Nephron progenitor cell (in vitro differentiated cells): ENCODE measurements around the gene FAM234B.

Experiments
- DNase-seq: peaks from one replicate; pipeline ENCODE4 v3.0.0; 2021
- H3K27ac Mint-ChIP-seq: 2 replicates; pipeline ENCODE4 v1.8.0; 2021; ENCODE audit warnings: mild to moderate bottlenecking, moderate library complexity, mixed read lengths
- H3K27me3 Mint-ChIP-seq: 2 replicates; pipeline ENCODE4 v1.8.0; 2021; ENCODE audit warnings: mild to moderate bottlenecking, low read depth, mixed read lengths; ENCODE audit not compliant: poor library complexity
- H3K36me3 Mint-ChIP-seq: 2 replicates; pipeline ENCODE4 v1.8.0; 2021; ENCODE audit warnings: low read depth, mixed read lengths
- H3K4me1 Mint-ChIP-seq: 2 replicates; pipeline ENCODE4 v1.8.0; 2021; ENCODE audit warnings: mixed read lengths
- H3K4me3 Mint-ChIP-seq: 2 replicates; pipeline ENCODE4 v1.8.0; 2021; ENCODE audit warnings: mild to moderate bottlenecking, moderate library complexity, mixed read lengths
- H3K9me3 Mint-ChIP-seq: 2 replicates; pipeline ENCODE4 v1.8.0; 2021; ENCODE audit warnings: mild to moderate bottlenecking, moderate library complexity, mixed read lengths
- CTCF ChIP-seq: fragments of 200-600 bp; sonication (generic); IDR thresholded peaks from 2 replicates; pipeline ENCODE4 v1.5.0; 2021; ENCODE audit warnings: antibody characterized with exemption

The FAM234B gene

GRCh38 chr12:13093191-13093847 is 49.1 kb downstream of the FAM234B start:
- H3K27ac Mint-ChIP-seq: no peak overlapping the region
- no peak for DNase-seq
- peaks cover 6% of the 10 kb centered on the region for H3K36me3 Mint-ChIP-seq

DNA sequence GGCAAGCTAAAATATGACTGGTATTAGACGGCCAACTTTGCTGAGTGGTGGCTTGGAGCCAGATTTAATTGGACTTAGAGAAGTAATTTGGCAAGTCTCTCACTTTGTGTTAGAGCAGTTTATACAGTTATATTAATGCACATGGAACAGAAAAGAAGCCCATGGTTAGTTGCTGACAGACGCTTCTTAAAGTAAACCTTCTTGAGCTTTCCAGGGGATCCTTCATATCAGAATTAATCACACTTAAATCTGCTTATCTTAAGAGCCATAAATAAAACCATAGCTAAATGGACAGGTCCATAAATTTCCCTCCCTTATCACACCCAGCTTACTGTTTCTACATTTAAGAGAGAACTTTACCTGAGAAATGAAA is 49.7 kb downstream of the FAM234B start:
- Mint-ChIP-seq H3K4me3 (no peak overlapping the region), H3K36me3 (peaks cover 6% of the 10 kb centered on the region), H3K27ac (no peak overlapping the region), H3K4me1 (peaks cover 18% of the 10 kb centered on the region), H3K27me3 (peaks cover 8% of the 10 kb centered on the region), H3K9me3 (no peaks in the 10 kb centered on the region)
- no peak for TF ChIP-seq CTCF
- no peak for DNase-seq

More at GRCh38 chr12:13093191-13093847, 49.1 kb downstream of the FAM234B start:
- TF ChIP-seq CTCF: no peak
- Mint-ChIP-seq H3K9me3 (no peaks in the 10 kb centered on the region), H3K4me1 (peaks cover 13% of the 10 kb centered on the region), H3K27me3 (peaks cover 13% of the 10 kb centered on the region), H3K4me3 (no peak overlapping the region)

DNA sequence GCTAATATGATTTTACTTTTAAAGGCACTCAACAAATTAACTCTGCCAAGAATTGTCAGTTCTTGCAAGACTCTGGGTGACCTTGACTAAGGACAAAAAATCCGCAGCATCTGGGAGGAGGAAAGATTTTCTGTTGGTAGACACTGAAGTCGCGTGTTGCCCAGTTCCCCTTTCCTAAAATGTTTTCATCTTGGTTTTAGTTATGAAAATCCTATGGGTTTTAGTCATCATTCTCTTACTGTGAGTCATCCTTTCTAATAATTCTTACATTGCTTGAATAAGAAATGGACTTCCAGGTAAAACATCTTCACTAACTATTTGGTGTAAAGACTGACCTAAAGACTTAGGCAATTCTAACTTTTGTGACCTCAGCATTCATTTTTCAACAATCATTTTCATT is 50.2 kb downstream of the FAM234B start:
- Mint-ChIP-seq H3K27ac (no peak overlapping the region), H3K4me1 (peaks cover 24% of the 10 kb centered on the region)

GRCh38 chr12:13095266-13095995 is 51.2 kb downstream of the FAM234B start:
- no peak for DNase-seq
- H3K27me3 Mint-ChIP-seq: peaks cover 2% of the 10 kb centered on the region
- H3K36me3 Mint-ChIP-seq: no peaks in the 10 kb centered on the region
- H3K4me1 Mint-ChIP-seq: peaks cover 34% of the 10 kb centered on the region
- no peaks in the 10 kb centered on the region for H3K9me3 Mint-ChIP-seq
- H3K4me3 Mint-ChIP-seq: no peak overlapping the region
- TF ChIP-seq CTCF: no peak
- H3K27ac Mint-ChIP-seq: no peak overlapping the region

More for the DNA sequence above, 50.2 kb downstream of the FAM234B start:
- peaks cover 5% of the 10 kb centered on the region for H3K27me3 Mint-ChIP-seq
- no peak overlapping the region for H3K4me3 Mint-ChIP-seq
- DNase-seq: no peak
- peaks cover 1% of the 10 kb centered on the region for H3K36me3 Mint-ChIP-seq
- no peaks in the 10 kb centered on the region for H3K9me3 Mint-ChIP-seq
- no peak for TF ChIP-seq CTCF

GRCh38 chr12:13097491-13098011 is 53.4 kb downstream of the FAM234B start:
- no peak for TF ChIP-seq CTCF
- H3K27ac Mint-ChIP-seq: peak overlapping the region; percentile 91
- DNase-seq: no peak
- no peaks in the 10 kb centered on the region for H3K27me3 Mint-ChIP-seq
- H3K4me3 Mint-ChIP-seq: peak overlapping the region; percentile 67
- no peaks in the 10 kb centered on the region for H3K36me3 Mint-ChIP-seq
- peaks cover 47% of the 10 kb centered on the region for H3K4me1 Mint-ChIP-seq
- H3K9me3 Mint-ChIP-seq: no peaks in the 10 kb centered on the region
